HL-60/S4 (cell line): ENCODE results near the gene SLC9A9.

ENCODE experiments used
- in situ Hi-C: fragments of 300-500 bp; cut with MboI; formaldehyde crosslinking; loops from 2 replicates; pipeline ENCODE4 v1.14.3; 2022; ENCODE audit warnings: low sequenced_read_pairs

Gene SLC9A9

DNA sequence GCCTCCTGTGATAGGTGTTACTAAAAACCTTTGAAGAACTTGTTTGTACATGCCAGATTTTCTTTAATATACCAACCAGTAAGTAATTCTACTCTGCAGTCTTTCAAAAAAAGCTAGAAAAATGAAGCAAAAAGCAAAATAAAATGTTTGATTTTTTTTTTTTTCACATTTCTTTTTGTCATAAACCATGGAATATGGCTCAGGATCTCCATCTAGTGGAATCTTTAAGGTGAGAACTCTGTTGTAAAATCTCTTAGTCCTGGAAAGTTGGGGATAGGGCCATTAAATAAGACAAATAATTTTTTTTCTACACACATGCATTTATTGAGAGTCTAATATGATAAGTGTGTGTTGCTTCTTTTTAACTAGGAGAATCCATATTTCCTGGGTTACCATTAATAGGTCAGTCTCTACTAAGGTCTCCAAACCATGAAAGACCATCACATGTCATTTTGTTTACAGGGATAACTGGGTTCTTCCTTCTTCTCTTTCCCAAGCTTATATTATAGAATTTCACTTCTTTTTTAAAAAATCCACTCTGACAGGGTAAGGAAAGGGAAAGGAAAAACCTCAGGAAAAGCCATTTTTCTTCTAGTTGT lies 84.6 kb downstream of the SLC9A9 start:
- in situ Hi-C loops, result no loop called here

DNA sequence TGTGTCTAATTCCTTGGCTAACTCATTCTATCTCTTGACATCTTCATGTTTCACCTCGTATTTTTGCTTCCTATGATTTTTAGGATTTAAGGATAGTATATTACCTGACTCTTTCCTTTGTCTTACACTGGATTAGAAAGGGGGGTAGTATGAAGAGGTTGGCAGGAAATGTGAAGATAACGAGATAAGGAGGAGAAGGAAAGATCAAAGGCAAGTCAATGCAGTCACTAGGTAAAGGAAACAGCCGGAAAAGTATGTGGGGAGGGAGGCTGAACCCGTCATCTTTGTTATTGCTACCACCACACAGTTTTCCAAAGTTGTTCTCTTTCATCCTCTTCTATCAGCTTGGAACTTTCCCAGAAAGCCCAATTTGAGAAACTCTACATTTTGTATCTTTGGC lies 90.6 kb downstream of the SLC9A9 start:
- in situ Hi-C loops, result no loop called here

DNA sequence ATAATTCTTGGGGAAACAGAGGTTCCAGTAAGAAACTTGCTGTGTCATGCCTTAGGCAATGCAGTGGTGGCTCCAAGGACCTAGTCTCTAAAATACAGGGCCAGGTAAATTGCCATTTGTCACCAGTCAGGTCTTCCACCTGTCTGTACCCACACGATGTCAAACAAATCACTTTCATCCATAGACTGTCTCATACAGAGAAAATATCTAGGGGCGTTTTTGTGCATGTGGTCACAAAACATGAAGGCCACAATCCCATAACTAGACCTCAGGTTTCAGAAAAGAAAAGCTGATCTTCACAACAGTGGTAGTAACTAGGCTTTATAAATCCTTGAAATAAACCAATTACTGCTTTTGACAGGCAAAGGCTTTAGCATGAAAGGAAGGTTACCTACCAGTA lies 92.3 kb downstream of the SLC9A9 start:
- in situ Hi-C loops, result no loop called here

DNA sequence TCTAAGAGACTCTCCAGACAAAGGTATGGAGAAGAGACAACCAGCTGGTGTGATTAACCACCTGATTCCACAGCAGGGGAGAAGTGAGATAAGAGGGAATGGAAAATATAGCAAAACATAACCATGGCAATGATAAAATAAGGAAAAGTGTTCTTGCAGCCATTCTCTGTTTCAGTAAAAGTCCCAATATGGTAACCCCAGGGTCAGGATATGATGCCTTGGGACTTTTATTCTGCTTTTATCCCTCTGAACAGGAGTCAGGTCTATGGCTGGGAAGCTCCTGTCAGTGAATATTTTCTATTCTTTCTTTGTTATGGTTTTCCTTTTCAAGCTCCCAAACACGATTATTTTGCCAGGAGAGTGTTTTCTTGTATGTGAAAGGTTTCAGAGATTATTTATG lies 94.2 kb downstream of the SLC9A9 start:
- in situ Hi-C loops, result no loop called here

DNA sequence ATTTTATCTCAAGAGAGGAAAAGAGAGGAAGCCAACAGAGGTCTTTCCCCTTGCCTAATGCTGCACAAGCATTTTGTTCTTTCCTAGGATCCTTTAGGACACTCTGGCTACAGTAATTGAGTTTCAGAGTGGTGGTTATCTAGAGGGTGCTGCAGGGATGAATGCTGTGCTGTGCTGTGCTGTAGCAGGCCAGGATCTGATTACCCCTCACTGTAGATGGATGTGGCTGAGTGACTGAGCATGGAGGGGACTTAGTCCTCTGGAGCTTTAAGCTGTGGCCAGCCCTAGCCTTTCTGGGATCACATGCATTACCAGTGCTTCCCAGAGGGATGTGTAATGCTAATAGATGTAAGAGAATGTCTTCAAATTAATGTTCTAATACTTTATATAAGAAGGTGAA lies 94.8 kb downstream of the SLC9A9 start:
- in situ Hi-C loops, result no loop called here

DNA sequence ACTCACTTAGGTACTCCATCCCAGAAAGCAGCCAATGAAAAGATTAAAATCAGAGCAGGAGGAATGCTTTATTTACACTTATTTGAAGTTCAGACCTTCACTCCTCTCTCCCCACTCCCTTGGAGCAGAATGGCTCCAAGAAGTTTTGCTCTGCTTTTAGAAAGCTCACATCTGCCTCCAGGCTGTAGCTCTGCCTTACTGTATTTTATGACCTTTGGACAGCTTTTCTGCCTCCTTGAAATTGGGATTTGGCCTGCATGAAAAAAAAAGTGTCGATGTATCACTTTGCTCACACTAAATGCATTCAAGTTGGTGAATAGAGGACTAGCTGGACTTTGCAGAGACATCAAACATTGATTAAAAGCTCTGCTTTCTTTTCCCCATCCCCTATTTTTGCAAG lies 95.3 kb downstream of the SLC9A9 start:
- in situ Hi-C loops, result no loop called here

DNA sequence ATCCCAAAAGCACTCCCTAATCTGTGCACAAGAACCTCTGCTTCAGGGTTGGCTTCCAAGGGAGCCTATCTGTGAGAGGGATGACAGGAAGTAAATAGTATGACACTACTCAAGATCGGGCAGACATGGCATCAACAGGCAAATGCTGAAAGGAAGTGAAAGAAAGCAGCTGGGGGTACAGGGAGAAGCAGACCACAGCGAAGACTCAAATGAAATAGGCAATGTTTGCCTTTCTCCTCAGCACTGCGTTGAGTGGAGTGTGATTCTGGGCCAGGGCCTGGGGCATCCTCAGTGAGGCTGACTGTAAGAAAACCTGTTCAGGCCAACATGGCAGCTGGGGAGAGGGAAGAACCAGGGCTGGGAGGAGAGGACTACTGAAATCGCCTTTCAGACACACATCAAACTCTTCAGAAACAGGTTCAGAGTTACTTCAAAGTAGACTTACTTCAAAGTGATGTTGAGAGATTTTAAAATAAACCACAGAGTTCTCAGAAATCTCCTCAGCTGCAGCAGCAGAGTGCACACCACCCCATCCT lies 96.6 kb downstream of the SLC9A9 start:
- in situ Hi-C loops, result no loop called here

DNA sequence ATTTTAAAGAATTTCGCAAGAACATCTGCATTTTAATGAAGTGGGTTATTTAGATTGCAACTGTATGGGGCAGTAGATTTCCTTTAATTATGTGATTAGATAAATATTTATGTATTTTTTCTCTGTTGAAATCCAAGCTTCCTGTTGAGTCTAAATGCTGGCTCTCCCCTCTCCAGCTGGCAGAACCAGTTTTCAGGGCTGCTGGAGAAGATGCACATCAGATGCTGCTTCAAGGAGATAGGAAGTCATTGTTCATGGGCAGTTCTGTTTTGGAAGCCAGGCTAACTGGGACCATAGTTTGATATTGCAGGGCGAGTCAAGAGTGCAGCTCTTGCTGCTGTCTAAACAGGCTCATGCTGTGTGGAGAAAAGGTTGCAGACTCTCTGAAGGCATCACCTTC lies 97.4 kb downstream of the SLC9A9 start:
- in situ Hi-C loops, result no loop called here

DNA sequence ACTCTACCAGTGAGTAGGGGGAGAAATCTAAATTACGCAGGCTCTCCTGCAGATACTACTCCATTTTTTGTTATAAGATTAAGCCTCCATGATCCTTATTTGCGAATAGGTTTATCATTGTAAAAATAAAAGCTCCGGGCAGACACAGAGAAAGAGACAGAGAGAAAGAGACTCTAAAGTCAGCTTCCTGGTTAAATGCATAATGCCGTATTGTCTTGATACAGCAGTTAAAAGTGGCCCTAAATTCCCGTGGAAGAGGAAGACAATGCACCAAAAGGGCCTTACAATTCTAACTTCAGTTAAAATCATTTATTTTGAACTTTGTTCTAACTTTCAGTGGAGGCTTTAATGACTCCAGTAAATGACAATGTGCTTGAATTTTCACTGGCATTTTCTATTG lies 98.3 kb downstream of the SLC9A9 start:
- in situ Hi-C loops, result no loop called here

DNA sequence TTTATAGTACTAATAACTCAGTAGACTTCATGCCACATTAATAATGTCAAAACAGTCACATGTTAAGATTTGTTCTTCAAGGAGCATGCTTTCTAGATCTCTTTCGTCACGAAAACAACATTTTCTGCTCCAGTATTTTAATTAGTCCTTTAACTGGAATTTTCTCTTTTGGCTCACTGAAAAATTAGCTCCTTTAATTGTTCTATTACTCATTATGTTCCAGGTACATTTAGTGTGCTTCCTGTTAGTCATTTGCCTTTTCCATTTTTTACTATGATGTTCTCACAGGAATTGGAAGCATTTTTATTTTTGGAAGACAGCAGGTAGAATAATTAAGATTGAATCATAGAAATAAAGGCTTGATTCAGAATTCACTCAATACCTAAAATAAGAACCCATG lies 111.2 kb downstream of the SLC9A9 start:
- in situ Hi-C loops, result no loop called here

DNA sequence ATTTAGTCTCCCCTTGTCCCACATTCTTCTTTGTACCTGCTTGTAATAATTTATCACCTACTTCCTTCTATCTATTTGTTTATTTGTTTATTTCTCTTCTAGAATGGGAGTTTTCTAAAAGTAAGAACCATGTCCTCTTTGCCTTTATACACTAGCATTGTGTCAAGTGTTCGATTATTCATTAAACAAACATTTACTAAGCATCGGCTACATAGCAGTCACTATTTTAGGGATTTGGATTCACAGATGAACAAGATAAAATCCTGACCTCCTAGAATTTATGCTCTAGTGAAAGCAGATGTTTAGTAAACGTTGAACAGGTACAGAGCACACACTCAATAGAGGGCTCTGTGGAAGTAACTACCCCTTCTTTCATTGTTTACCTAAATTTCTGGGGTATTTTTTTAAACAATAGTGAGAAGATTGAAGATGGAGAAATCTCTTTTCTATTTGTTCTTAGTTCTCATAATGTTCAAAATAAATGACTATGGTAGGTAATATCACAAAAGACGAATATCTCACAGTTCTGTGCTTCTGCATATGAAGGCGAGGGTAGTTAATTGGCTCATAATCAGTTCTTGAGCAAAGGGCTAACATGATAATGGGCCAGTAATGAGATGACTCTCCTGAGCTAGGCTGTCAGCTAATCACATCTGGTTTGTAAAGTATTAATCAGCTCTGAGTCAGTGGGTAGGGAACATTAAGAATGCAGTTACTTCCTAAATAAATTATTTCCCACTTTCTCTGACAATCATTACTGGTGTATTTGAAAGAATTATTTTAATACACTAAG lies 111.9 kb downstream of the SLC9A9 start:
- in situ Hi-C loops, result no loop called here

DNA sequence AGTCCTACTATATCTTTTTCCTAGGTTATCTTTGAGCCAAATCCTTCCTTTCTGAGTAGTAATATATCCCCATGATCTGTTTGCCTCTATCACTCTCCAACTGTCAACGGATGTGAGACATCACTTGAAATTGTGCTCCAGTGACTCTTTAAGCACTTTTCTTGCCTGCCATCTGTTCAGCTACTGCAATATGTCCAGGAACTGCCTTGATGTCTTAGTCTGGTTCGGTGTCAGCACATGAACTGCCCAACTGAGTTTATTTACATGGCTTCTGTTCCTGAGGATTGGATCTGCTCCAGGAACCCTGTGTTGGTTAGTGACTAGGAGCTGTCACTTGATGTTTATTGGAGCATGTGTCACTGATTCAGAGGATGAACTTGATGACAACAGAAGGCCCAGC lies 116.5 kb downstream of the SLC9A9 start:
- in situ Hi-C loops, result no loop called here

DNA sequence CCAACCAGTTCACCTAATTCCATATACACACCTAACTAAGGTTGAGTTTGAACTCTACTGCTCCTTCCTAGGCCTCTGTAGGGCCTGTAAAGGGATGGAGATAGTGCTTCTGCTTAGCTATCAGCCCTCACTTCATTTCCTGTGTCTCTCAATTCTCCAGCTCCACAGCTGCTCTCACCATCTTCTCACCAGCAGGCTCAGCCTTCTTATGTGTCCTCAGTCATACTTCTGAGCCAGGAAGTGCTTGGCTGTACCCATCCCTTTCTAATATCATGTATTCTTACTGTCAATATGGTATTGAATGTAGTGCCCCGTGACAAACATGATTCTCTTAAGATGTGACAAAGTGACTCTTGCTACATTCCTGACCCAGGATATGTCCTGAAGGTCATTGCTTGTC lies 116.9 kb downstream of the SLC9A9 start:
- in situ Hi-C loops, result no loop called here

DNA sequence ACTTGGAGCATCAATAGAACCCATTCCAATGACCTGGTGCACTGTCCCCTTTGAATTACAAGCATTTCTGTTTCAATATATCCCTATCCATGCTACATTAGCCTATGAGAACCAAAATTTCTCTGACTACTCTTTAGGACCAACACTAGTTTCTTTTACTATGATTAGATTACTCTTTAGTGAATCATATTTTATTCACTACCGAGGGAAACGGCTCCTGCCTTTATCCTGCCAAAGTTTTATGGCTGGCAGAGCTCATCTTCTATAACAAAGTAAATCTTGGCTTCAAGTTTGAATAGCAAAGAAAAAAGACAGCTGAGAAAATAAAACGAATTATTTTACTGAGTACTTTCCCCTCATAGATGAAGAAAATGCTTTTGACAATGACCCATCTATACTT lies 120.9 kb downstream of the SLC9A9 start:
- in situ Hi-C loops, result no loop called here

DNA sequence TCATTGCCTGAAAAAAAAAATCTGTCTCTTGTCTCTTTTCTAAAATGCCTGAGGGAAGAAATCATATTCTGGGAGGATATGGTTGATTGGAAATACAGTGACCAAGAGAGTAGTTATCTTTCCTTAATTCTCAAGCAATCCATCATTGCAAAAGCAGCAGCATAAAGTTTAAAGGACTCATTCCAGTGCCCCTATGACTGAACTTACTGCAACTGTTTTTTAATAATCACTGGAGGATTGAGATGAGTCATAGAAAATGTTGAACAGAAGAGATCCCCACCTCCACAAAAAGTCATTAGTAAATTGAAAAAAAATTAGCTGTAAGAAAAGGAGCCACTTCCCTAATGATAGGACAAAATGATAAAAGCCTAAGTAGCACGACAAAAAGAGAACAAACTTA lies 121.5 kb downstream of the SLC9A9 start:
- in situ Hi-C loops, result no loop called here

DNA sequence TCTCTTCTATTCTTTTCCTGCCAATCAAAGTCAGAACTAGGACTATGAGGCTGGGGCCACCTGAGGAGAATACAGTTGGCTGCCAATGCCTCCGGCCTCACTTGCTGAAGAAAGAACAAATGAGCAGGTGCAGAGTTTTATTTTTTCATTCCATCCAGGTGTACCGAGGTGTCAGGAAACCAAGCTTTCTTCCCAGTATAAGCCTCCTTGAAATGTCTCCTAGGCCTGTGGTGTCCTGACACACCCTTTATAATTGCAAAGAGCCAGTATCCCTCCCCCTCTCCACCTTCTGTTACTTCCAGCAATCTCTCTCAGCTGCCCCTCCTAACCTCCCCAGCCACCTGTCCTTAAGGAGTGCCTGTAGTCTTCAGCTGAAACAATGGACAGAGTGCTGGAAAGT lies 127.9 kb downstream of the SLC9A9 start:
- in situ Hi-C loops, result no loop called here

DNA sequence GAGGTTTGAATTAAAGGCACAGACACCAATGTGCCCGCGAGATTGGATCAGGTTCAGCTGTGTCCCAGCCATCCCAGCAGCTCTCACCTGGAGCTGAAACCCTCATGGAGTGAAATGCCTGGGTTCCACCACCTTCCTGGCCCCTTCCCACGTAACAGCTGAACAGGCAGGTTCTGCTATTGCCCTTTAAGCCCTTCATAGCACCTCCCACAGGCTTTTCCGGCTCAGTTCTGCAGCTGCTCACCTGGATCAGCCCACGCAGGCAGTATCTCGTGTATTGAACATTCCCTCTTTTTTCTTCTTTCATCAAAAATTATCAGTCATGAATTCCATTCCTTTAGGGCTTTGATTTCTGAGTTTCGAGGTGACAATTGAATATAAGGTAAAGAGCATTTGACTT lies 129.8 kb downstream of the SLC9A9 start:
- in situ Hi-C loops, result no loop called here

DNA sequence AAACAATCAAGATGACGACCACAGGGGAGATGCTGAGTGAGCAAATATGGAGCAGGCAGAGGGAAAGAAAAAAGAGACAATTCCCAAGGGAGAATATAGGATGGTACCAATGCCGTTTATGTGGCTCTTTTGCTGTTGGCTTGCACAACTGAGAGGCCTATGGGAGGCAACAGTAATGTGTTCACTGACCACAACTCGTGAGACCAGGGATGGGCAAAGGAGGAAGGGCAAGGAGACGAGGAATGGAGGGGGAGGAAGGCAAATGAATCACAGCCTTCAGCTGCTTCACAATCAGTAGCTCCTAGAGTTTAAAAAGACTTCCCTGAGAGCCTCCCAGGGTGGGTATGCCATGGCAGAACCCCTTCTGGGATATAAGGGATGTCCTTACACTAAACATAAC lies 131.5 kb downstream of the SLC9A9 start:
- in situ Hi-C loops, result no loop called here

DNA sequence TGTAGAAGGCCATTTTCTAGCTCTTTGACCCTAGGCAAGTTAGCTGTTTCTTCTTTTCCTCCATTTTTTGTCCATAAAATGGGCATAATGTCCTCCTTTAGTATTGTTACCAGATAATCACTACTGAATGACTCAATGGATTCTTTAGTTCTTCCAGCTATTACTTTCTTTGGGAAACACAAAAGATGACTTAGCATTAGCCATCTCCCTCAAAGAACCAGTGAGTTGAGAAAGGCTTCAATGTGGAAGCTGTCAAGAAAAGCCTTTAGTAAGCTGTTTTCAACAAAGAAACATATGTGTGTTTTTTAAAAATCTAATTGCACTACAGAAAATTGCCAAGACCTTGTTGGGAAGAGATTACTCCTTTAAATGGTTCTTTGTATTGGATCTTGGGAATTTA lies 135.7 kb downstream of the SLC9A9 start:
- in situ Hi-C loops, result no loop called here

DNA sequence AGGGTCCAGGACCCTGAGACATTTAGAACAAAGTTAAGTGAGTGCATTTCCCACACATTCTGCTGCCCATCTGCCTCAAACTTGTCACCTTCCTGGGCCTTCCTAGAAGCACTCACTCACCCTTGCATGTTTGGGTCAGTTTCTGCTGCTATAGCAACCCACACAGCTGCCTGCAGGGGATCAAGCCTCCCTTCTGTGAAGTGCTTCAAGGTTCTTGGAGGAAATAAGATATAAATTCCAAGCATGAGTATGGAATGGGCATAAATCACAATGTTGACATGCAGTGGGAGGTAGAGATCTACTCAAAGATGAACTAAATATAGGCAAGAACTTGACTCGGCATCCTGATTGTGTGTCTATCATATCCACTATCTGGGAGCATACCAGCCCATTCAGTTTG lies 140.4 kb downstream of the SLC9A9 start:
- in situ Hi-C loops, result no loop called here

DNA sequence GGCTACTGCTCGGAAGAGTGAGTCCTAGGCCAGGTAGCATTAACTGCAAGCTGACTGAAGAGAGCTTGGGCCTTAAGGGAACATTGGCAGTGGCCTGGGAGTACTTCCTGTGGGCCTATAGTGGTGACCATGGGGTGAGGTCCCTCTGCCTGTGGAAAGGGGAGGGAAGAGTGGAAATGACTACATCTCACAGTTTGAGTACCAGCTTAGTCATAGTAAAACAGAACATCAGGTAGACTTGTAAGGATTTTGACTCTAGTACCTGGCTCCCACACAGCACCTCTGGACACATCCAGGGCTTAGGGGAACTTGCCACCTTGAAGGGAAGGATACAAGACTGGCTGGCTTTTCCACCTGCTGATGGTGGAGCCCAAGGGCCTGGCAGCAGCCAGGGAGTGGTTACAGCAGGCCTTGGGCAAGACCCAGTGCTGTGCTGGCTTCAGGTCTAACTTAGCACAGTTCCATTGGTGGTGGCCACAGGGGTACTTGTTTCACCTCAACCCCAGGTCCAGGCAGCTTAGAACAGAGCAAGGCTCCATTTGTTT lies 147.8 kb downstream of the SLC9A9 start:
- in situ Hi-C loops, result no loop called here

DNA sequence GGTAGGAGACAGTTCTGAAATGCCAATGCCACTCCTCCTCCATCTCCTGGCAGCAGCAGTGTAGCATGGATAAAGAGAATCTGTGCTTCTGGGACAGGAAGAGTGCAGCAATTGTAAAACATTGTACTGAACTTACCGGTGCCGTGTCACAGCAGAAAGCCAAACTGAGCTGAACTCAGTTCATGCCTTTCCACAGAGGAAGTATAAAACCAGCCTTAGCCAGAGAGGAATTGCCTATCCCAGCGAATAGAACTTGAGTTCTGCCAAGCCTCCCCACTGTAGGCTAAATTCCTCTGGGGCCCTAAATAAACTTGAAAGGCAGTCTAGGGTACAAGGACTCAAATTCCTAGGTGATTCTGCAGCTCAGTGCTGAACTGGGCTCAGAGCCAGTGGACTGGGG lies 148.8 kb downstream of the SLC9A9 start:
- in situ Hi-C loops, result no loop called here
